Ishikawa (cell line): ENCODE results near the gene TBX1.

Experiments
- CEBPB ChIP-seq: IDR thresholded peaks from 2 replicates; pipeline ENCODE4 v1.6.1; 2012
- CREB1 ChIP-seq: IDR thresholded peaks from 2 replicates; pipeline ENCODE4 v1.6.1; 2012; ENCODE audit warnings: low read depth
- EGR1 ChIP-seq: IDR thresholded peaks from 2 replicates; pipeline ENCODE4 v1.6.1; 2012
- EP300 ChIP-seq: IDR thresholded peaks from 2 replicates; pipeline ENCODE4 v1.6.1; 2012; ENCODE audit warnings: borderline replicate concordance
- FOXM1 ChIP-seq: IDR thresholded peaks from 2 replicates; pipeline ENCODE4 v1.6.1; 2012; ENCODE audit warnings: low read depth, borderline replicate concordance
- NFIC ChIP-seq: IDR thresholded peaks from 2 replicates; pipeline ENCODE4 v1.6.1; 2012
- RAD21 ChIP-seq: IDR thresholded peaks from 2 replicates; pipeline ENCODE4 v1.6.1; 2012; ENCODE audit warnings: low read depth
- TAF1 ChIP-seq: IDR thresholded peaks from 2 replicates; pipeline ENCODE4 v1.6.1; 2012; ENCODE audit warnings: low read depth, mild to moderate bottlenecking
- TCF12 ChIP-seq: IDR thresholded peaks from 2 replicates; pipeline ENCODE4 v1.6.1; 2012; ENCODE audit warnings: low read depth
- TEAD4 ChIP-seq: IDR thresholded peaks from 2 replicates; pipeline ENCODE4 v1.6.1; 2012
- YY1 ChIP-seq: IDR thresholded peaks from 2 replicates; pipeline ENCODE4 v1.6.1; 2012; ENCODE audit warnings: low read depth
- ZBTB7A ChIP-seq: IDR thresholded peaks from 2 replicates; pipeline ENCODE4 v1.6.1; 2012; ENCODE audit warnings: low read depth
- TF ChIP-seq, protein P1 (sequence below): IDR thresholded peaks from 2 replicates; pipeline ENCODE4 v1.6.1; 2012; ENCODE audit warnings: low read depth, mild to moderate bottlenecking
- TF ChIP-seq, protein P2 (sequence below): IDR thresholded peaks from 2 replicates; pipeline ENCODE4 v1.6.1; 2012
- TF ChIP-seq, protein P3 (sequence below): IDR thresholded peaks from 2 replicates; pipeline ENCODE4 v1.6.1; 2012

TBX1 gene

DNA sequence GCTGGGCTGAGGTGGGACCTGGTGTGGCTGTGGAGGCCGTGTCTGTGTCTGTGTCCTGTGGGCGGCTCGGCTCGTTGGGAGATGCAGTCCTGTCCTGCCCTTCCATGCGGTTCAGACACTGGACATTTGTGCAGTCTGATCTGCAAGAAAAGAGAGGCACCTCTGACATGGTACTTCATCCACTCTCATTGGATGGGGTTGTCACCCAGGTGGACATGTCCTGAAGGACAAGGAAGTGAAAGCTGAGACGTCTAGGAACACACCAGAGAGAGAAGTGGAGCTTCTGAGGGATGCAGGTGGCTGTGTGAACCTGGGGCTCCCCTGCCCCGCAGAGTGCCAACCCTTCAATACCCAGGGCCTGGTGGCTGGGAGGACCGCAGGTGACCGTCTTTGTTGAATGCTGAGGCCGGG lies 18.4 kb downstream of the TBX1 start:
- TF ChIP-seq FOXM1 (no peak), YY1 (no peak), EGR1 (no peak), ZBTB7A (no peak), TCF12 (no peak)
- TF ChIP-seq, protein P1, sequence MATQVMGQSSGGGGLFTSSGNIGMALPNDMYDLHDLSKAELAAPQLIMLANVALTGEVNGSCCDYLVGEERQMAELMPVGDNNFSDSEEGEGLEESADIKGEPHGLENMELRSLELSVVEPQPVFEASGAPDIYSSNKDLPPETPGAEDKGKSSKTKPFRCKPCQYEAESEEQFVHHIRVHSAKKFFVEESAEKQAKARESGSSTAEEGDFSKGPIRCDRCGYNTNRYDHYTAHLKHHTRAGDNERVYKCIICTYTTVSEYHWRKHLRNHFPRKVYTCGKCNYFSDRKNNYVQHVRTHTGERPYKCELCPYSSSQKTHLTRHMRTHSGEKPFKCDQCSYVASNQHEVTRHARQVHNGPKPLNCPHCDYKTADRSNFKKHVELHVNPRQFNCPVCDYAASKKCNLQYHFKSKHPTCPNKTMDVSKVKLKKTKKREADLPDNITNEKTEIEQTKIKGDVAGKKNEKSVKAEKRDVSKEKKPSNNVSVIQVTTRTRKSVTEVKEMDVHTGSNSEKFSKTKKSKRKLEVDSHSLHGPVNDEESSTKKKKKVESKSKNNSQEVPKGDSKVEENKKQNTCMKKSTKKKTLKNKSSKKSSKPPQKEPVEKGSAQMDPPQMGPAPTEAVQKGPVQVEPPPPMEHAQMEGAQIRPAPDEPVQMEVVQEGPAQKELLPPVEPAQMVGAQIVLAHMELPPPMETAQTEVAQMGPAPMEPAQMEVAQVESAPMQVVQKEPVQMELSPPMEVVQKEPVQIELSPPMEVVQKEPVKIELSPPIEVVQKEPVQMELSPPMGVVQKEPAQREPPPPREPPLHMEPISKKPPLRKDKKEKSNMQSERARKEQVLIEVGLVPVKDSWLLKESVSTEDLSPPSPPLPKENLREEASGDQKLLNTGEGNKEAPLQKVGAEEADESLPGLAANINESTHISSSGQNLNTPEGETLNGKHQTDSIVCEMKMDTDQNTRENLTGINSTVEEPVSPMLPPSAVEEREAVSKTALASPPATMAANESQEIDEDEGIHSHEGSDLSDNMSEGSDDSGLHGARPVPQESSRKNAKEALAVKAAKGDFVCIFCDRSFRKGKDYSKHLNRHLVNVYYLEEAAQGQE, result no peak
- TF ChIP-seq, protein P2, sequence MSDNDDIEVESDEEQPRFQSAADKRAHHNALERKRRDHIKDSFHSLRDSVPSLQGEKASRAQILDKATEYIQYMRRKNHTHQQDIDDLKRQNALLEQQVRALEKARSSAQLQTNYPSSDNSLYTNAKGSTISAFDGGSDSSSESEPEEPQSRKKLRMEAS, result no peak

DNA sequence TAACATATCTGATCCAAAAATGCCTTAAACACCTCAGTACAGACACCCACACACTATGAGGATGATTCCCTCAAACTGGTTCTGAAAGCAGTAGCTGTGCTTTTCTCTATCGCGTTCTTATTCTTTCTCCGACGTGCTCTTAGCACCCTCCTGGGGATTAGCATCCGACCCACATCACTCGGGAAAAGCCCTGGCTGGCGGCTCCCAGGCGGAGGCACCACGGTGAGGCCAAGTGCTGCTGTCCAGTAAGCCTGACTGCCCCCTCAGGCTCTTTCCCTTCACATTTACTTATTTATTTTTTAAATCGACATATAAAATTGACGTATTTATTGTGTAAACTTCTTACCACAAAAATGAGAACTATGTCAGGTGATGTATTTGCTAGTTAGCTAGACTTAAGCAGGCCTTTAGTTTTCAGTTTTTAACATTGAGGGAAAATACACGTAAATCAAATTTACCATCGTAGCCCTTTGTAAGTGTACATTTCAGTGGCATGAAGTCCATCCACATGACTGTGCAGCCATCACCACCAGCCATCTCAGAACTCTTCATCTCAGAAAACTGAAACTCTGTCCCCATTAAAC lies 19.2 kb downstream of the TBX1 start:
- TF ChIP-seq, protein P2, result no peak
- TF ChIP-seq, protein P3, sequence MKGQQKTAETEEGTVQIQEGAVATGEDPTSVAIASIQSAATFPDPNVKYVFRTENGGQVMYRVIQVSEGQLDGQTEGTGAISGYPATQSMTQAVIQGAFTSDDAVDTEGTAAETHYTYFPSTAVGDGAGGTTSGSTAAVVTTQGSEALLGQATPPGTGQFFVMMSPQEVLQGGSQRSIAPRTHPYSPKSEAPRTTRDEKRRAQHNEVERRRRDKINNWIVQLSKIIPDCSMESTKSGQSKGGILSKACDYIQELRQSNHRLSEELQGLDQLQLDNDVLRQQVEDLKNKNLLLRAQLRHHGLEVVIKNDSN, result no peak
- TF ChIP-seq CEBPB, result no peak
- TF ChIP-seq TCF12, result no peak
- no peak for TF ChIP-seq ZBTB7A
- TF ChIP-seq EP300, result no peak
- no peak for TF ChIP-seq RAD21
- no peak for TF ChIP-seq CREB1

DNA sequence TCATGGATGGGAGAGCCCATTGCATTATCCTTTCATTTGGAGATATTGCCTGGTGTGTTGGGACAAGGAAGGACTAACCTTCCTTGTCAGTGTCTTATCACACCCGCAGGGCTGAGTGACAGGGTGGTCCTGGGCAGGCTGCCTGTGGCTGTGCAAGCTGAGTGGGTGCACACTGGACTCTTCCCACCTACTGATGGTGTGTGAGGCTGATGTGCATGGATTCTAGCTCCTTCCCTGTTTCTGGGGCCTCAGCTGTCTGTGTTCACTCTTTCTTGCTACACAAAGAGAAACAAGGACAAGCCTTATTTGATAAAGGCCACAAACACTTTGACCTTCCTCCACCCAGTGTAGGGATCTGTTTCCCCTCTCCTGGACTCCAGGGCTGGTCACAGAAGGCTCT lies 22.0 kb downstream of the TBX1 start:
- no peak for TF ChIP-seq ZBTB7A
- TF ChIP-seq EP300, result no peak
- TF ChIP-seq EGR1, result no peak
- TF ChIP-seq, protein P3, result no peak
- no peak for TF ChIP-seq TCF12
- no peak for TF ChIP-seq TAF1
- TF ChIP-seq NFIC, result no peak
- TF ChIP-seq RAD21, result no peak
- TF ChIP-seq, protein P1, result no peak
- no peak for TF ChIP-seq CEBPB
- TF ChIP-seq YY1, result no peak
- TF ChIP-seq TEAD4, result no peak
- TF ChIP-seq CREB1, result no peak

DNA sequence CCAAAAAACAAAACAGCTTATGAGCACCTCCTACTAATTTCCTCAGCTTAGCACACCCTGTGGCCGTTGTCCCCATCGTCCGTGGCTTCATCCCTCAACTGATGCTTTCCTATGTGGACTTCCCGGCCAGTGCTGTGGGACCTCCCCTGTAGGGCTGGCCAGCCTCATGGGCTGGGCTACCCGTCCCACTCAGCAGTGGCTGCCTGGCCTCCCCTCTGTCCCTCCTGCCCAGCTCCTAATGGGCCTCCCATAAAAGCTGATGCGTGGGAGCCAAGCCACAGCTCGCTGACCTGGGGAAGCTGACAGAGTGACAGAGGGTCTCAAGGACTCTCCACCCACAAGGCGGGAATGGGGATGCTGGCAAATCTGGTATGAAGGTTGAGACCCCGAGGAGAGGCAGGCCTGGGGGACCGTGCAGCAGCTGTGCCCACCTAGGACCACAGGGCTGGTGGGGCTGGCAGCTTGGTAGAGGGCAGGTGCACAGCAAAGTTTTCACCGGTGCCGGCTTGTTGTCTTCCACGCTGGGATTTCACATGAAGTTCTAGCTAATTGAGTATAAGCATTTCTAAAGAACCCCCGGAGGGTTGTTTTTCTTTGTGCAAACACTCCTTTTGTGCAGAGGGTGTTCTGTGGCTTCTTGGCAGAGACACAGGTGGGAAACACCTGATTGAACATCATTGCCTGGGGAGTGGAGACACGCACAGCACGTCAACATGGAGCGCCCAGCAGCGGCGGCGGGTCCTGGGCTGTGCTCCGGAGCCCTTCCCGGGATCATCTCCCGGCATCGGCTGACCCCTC lies 23.2 kb downstream of the TBX1 start:
- TF ChIP-seq, protein P2, result no peak
- TF ChIP-seq TAF1, result no peak
- no peak for TF ChIP-seq RAD21
- TF ChIP-seq YY1, result no peak
- TF ChIP-seq, protein P1, result no peak
- TF ChIP-seq TEAD4, result no peak
- TF ChIP-seq ZBTB7A, result no peak
- no peak for TF ChIP-seq CEBPB
- no peak for TF ChIP-seq EP300
- TF ChIP-seq TCF12, result no peak
- no peak for TF ChIP-seq CREB1
- no peak for TF ChIP-seq FOXM1
